A549 (cell line): Measurements from ENCODE around the gene APOC3. TPM values are rescaled to one million over a fixed set of nuclear protein-coding genes. Genes with fewer than 3 reads are reported as not detected.

Experiments
- ATAC-seq, 2 experiments: fragments of 200-7000 bp in 1 of 2; fragments of >200 bp in 1 of 2; cut with Nextera tagmentation in 1 of 2; cut with Tn5 transposase in 1 of 2; 3 replicates each; pipeline versions ENCODE4 v1.8.0 to v1.9.1; 2018 to 2020; ENCODE audit warnings: mild to moderate bottlenecking in 1 of 2, moderate library complexity in 1 of 2
- CTCF ChIA-PET: fragments of 300-600 bp; sonication (Branson Sonifier 250); formaldehyde crosslinking; extraction: SDS; loops from one replicate; lab custom pipeline; 2021; ENCODE audit warnings: antibody characterized with exemption, inconsistent platforms; lab: Yijun Ruan, JAX
- POLR2A ChIA-PET: fragments of 350-600 bp; formaldehyde crosslinking; extraction: SDS; loops from one replicate; lab custom pipeline; 2021; ENCODE audit warnings: antibody characterized with exemption, inconsistent platforms; lab: Yijun Ruan, JAX
- DNase-seq, 2 experiments: peaks; one replicate each; pipeline versions ENCODE4 v3.0.0 to v3.0.0-alpha.2; 2011 to 2016; ENCODE audit warnings: low read depth in 1 of 2, low spot score in 1 of 2
- FAIRE-seq: peaks from 2 replicates; lab custom pipeline; 2011; peaks lifted over from hg19 to GRCh38; lab: Jason Lieb, UNC
- H3K27ac ChIP-seq, 2 experiments: fragments of >200 bp; sonication (Bioruptor Twin); formaldehyde crosslinking; 3 replicates each; pipeline ENCODE4 v1.5.1; 2016 to 2017
- H3K4me1 ChIP-seq: fragments of >200 bp; sonication (Bioruptor Twin); formaldehyde crosslinking; 3 replicates; pipeline ENCODE4 v1.6.1; 2016
- H3K4me2 ChIP-seq: fragments of >200 bp; sonication (Bioruptor Twin); formaldehyde crosslinking; 3 replicates; pipeline ENCODE4 v1.6.1; 2016
- H3K4me3 ChIP-seq: fragments of >200 bp; sonication (Bioruptor Twin); formaldehyde crosslinking; 3 replicates; pipeline ENCODE4 v1.5.1; 2016
- H3K9me3 ChIP-seq: fragments of >200 bp; sonication (Bioruptor Twin); formaldehyde crosslinking; 3 replicates; pipeline ENCODE4 v1.6.1; 2016
- CBX2 ChIP-seq: fragments of 200-600 bp; sonication (generic); IDR thresholded peaks from 2 replicates; pipeline ENCODE4 v1.6.1; 2016; ENCODE audit warnings: low read depth, mild to moderate bottlenecking, borderline replicate concordance
- CHD2 ChIP-seq: fragments of 150-350 bp; IDR thresholded peaks from 2 replicates; pipeline ENCODE4 v1.6.1; 2014; ENCODE audit warnings: low read length; ENCODE audit not compliant: partially characterized antibody
- ELK1 ChIP-seq: fragments of 150-350 bp; IDR thresholded peaks from 2 replicates; pipeline ENCODE4 v1.6.1; 2014; ENCODE audit warnings: low read depth, mild to moderate bottlenecking, low read length
- ESRRA ChIP-seq: fragments of 150-350 bp; IDR thresholded peaks from 2 replicates; pipeline ENCODE4 v1.6.1; 2014; ENCODE audit warnings: mild to moderate bottlenecking, low read length, borderline replicate concordance
- FOSL2 ChIP-seq, 2 experiments: fragments of 450-650 bp in 1 of 2; fragments of >200 bp in 1 of 2; sonication (Bioruptor Twin) in 1 of 2; formaldehyde crosslinking; IDR thresholded peaks; 2 replicates each; pipeline versions ENCODE4 v1.5.0 to v1.6.1; 2016 to 2020; ENCODE audit warnings: mild to moderate bottlenecking in 1 of 2, moderate library complexity in 1 of 2
- FOXS1 ChIP-seq: fragments of 250-450 bp; sonication (Bioruptor Pico); IDR thresholded peaks from 2 replicates; pipeline ENCODE4 v1.5.0; 2020; ENCODE audit warnings: mild to moderate bottlenecking, moderate library complexity
- HES2 ChIP-seq: fragments of >200 bp; sonication (Bioruptor Twin); formaldehyde crosslinking; IDR thresholded peaks from 2 replicates; pipeline ENCODE4 v1.6.1; 2016
- HEYL ChIP-seq: fragments of 250-450 bp; sonication (Bioruptor Pico); IDR thresholded peaks from 2 replicates; pipeline ENCODE4 v1.8.0; 2021; ENCODE audit warnings: mild to moderate bottlenecking, moderate library complexity
- HMGXB4 ChIP-seq: fragments of 250-450 bp; sonication (Bioruptor Pico); IDR thresholded peaks from 2 replicates; pipeline ENCODE4 v1.5.0; 2021; ENCODE audit warnings: mild to moderate bottlenecking, moderate library complexity, borderline replicate concordance
- HOXB13 ChIP-seq: fragments of 250-450 bp; sonication (Bioruptor Pico); IDR thresholded peaks from 2 replicates; pipeline ENCODE4 v1.5.0; 2020; ENCODE audit warnings: low read depth, mild to moderate bottlenecking, moderate library complexity
- JUNB ChIP-seq: fragments of >200 bp; sonication (Bioruptor Twin); formaldehyde crosslinking; IDR thresholded peaks from 2 replicates; pipeline ENCODE4 v1.6.1; 2016
- KDM5A ChIP-seq: fragments of 200-600 bp; sonication (generic); IDR thresholded peaks from 2 replicates; pipeline ENCODE4 v1.6.1; 2016; ENCODE audit warnings: antibody characterized with exemption, mild to moderate bottlenecking
- MAFK ChIP-seq: fragments of 450-650 bp; IDR thresholded peaks from 2 replicates; pipeline ENCODE4 v1.6.1; 2014; ENCODE audit not compliant: partially characterized antibody
- MAZ ChIP-seq: fragments of 150-350 bp; IDR thresholded peaks from 2 replicates; pipeline ENCODE4 v1.6.1; 2014; ENCODE audit warnings: antibody characterized with exemption, low read depth, low read length, borderline replicate concordance
- POLR2AphosphoS2 ChIP-seq: conservative IDR thresholded peaks from 2 replicates; pipeline ENCODE4 v1.6.1; 2012; ENCODE audit warnings: low read length, improper control_type of control experiment, inconsistent platforms
- RAD21 ChIP-seq, 2 experiments: fragments of >200 bp in 1 of 2; sonication (Bioruptor Twin) in 1 of 2; formaldehyde crosslinking in 1 of 2; IDR thresholded peaks in 1 of 2; conservative IDR thresholded peaks in 1 of 2; 2 replicates in 1 of 2; 3 replicates in 1 of 2; pipeline ENCODE4 v1.6.1; 2012 to 2018; ENCODE audit warnings: inconsistent platforms in 1 of 2
- RCOR1 ChIP-seq: fragments of 150-350 bp; IDR thresholded peaks from 2 replicates; pipeline ENCODE4 v1.6.1; 2014; ENCODE audit warnings: antibody characterized with exemption, low read length, low read depth
- RNF2 ChIP-seq: fragments of 200-600 bp; sonication (generic); IDR thresholded peaks from 2 replicates; pipeline ENCODE4 v1.6.1; 2016; ENCODE audit warnings: low read depth, mild to moderate bottlenecking, antibody characterized with exemption, moderate library complexity, borderline replicate concordance
- SREBF2 ChIP-seq: fragments of 450-650 bp; IDR thresholded peaks from 2 replicates; pipeline ENCODE4 v1.6.1; 2014; ENCODE audit warnings: mild to moderate bottlenecking, moderate library complexity
- TFCP2L1 ChIP-seq: fragments of 250-450 bp; sonication (Bioruptor Pico); IDR thresholded peaks from 2 replicates; pipeline ENCODE4 v1.5.0; 2021; ENCODE audit warnings: mild to moderate bottlenecking
- TP53 ChIP-seq: fragments of 250-450 bp; sonication (Bioruptor Pico); IDR thresholded peaks from 2 replicates; pipeline ENCODE4 v1.5.0; 2021; ENCODE audit warnings: mild to moderate bottlenecking, moderate library complexity
- ZC3H11A ChIP-seq: fragments of 450-650 bp; IDR thresholded peaks from 2 replicates; pipeline ENCODE4 v1.6.1; 2014; ENCODE audit warnings: antibody characterized with exemption, mild to moderate bottlenecking
- ZNF302 ChIP-seq: fragments of 250-450 bp; sonication (Bioruptor Pico); IDR thresholded peaks from 2 replicates; pipeline ENCODE4 v1.9.0; 2021; ENCODE audit warnings: inconsistent platforms, mild to moderate bottlenecking, moderate library complexity
- WGBS: methylation state at CpG from one replicate; pipeline ENCODE4 v1.1.6; 2017; ENCODE audit errors: missing lambda C conversion rate; 5-methylcytosine and 5-hydroxymethylcytosine counted together
- polyA plus RNA-seq, 4 experiments: library from polyadenylated mRNA; depleted of rRNA in 3 of 4; stranded (reverse); fragments of >200 nt; fragmentation: RNase III in 1 of 4; extraction: RNeasy Plus Mini Kit Qiagen cat#74134 plus additional on column Dnase treatment in 1 of 4; gene quantifications; 2 replicates in 3 of 4; 3 replicates in 1 of 4; pipeline ENCODE4 v1.2.3, GENCODE V29; 2011 to 2017

APOC3 gene
- polyA plus RNA-seq, 2 of the 4 experiments (the other 2 are of a cell fraction): not detected

GRCh38 chr11:116782728-116783127 lies 47.0 kb upstream of the APOC3 start:
- CTCF ChIA-PET: interaction anchor here (1.4 kb wide), 1 partner anchor 9 kb away, joined by 7 read pairs; the partner anchor contains the start of gene APOA5
- Histone ChIP-seq H3K4me2 (no peak overlapping the region), H3K9me3 (no peaks in the 10 kb centered on the region), H3K4me3 (no peak overlapping the region), H3K27ac (no peak overlapping the region), H3K4me1 (peaks cover 7% of the 10 kb centered on the region; the same call in 1 of the 3 replicates)
- DNase-seq (no peak), ATAC-seq (no peak), FAIRE-seq (no peak)
- 91% methylated on average over 4 of the region's 4 CpGs for WGBS
- TF ChIP-seq CBX2: no peak
- no peak for TF ChIP-seq CHD2
- TF ChIP-seq FOXS1 (CRISPR knock-in tag): no peak
- TF ChIP-seq ESRRA: no peak
- no peak for TF ChIP-seq SREBF2
- no peak for TF ChIP-seq HMGXB4
- no peak for TF ChIP-seq MAZ
- no peak for TF ChIP-seq ELK1
- TF ChIP-seq JUNB: no peak
- POLR2A ChIA-PET: interaction anchor here (0.6 to 1.1 kb wide), 2 partner anchors 9 to 356 kb away, joined by 3 read pairs; no protein-coding TSS in a partner anchor

GRCh38 chr11:116786326-116786725 lies 43.4 kb upstream of the APOC3 start:
- FAIRE-seq: no peak
- peaks cover 10% of the 10 kb centered on the region; the same call in 1 of the 3 replicates for H3K4me1 ChIP-seq
- 90% methylated on average over 2 of the region's 2 CpGs for WGBS
- no peaks in the 10 kb centered on the region for H3K9me3 ChIP-seq
- no peak for ATAC-seq
- TF ChIP-seq MAFK: no peak
- TF ChIP-seq ZNF302 (CRISPR knock-in tag): no peak
- TF ChIP-seq HOXB13 (CRISPR knock-in tag): no peak
- no peak for TF ChIP-seq HES2
- TF ChIP-seq ZC3H11A: no peak
- TF ChIP-seq POLR2AphosphoS2: no peak
- TF ChIP-seq TP53 (CRISPR knock-in tag): no peak
- no peak for TF ChIP-seq TFCP2L1
- no peak for TF ChIP-seq RNF2
- no peak for TF ChIP-seq KDM5A
- TF ChIP-seq JUNB: no peak
- TF ChIP-seq RAD21 (conservative IDR thresholded peaks at IDR 0.05 in 1 of 2, IDR thresholded peaks at IDR 0.05 in 1 of 2): no peak
- TF ChIP-seq HEYL (CRISPR knock-in tag): no peak
- ChIA-PET CTCF (interaction anchor here (1.8 to 8.8 kb wide), 3 partner anchors 9 to 321 kb away, joined by 5 to 114 read pairs (median 6); no protein-coding TSS in a partner anchor), POLR2A (interaction anchor here (1.3 kb wide), 1 partner anchor 37 kb away, joined by 3 read pairs; the partner anchor contains the start of gene APOA4)
- no peak overlapping the region for H3K27ac ChIP-seq
- peak overlapping the region; percentile 77 for H3K4me2 ChIP-seq
- no peak for DNase-seq
- H3K4me3 ChIP-seq: peak overlapping the region; percentile 94; the same call in 2 of the 3 replicates

GRCh38 chr11:116786966-116787365 lies 42.7 kb upstream of the APOC3 start:
- FAIRE-seq: no peak
- 81% methylated on average over 5 of the region's 5 CpGs for WGBS
- no peak for DNase-seq
- CTCF ChIA-PET: interaction anchor here (0.8 to 8.8 kb wide), 4 partner anchors 9 to 320 kb away, joined by 5 to 114 read pairs (median 6); no protein-coding TSS in a partner anchor
- no peak for TF ChIP-seq RAD21 (conservative IDR thresholded peaks at IDR 0.05 in 1 of 2, IDR thresholded peaks at IDR 0.05 in 1 of 2)
- no peak for TF ChIP-seq FOXS1 (CRISPR knock-in tag)
- TF ChIP-seq RCOR1: no peak
- no peak for TF ChIP-seq HES2
- no peak for TF ChIP-seq ZC3H11A
- TF ChIP-seq FOSL2 (IDR thresholded peaks at IDR 0.05): no peak
- TF ChIP-seq FOSL2 (CRISPR knock-in tag; IDR thresholded peaks at IDR 0.05): no peak
- H3K4me1 ChIP-seq: peaks cover 10% of the 10 kb centered on the region; the same call in 1 of the 3 replicates
- ATAC-seq: no peak
- H3K4me3 ChIP-seq: peak overlapping the region; percentile 94
- H3K27ac ChIP-seq: peak overlapping the region; percentile 94 to 97
- no peaks in the 10 kb centered on the region for H3K9me3 ChIP-seq
- peak overlapping the region; percentile 77 for H3K4me2 ChIP-seq
- POLR2A ChIA-PET: interaction anchor here (0.7 to 1.3 kb wide), 3 partner anchors 36 to 54 kb away, joined by 3 to 4 read pairs (median 3); partner anchors contain the start of gene APOA4
